SK-N-SH (cell line): ENCODE measurements around the gene PITX1. TPM values are rescaled to one million over a fixed set of nuclear protein-coding genes. Genes with fewer than 3 reads are reported as not detected.

Source experiments
- CTCF ChIA-PET: fragments of 300-600, 350-600 bp; formaldehyde crosslinking; extraction: SDS; loops from one replicate; lab custom pipeline; 2021; lab: Yijun Ruan, JAX
- POLR2A ChIA-PET: fragments of 350-600 bp; sonication (Branson Sonifier 250); formaldehyde crosslinking; extraction: SDS; loops from one replicate; lab custom pipeline; 2020; ENCODE audit warnings: antibody characterized with exemption, inconsistent platforms; lab: Yijun Ruan, JAX
- DNase-seq: peaks from one replicate; pipeline ENCODE4 v3.0.0; 2012
- H2AFZ ChIP-seq: fragments of 200-600 bp; sonication (generic); 2 replicates; pipeline ENCODE4 v1.8.1; 2016; ENCODE audit warnings: antibody characterized with exemption, mild to moderate bottlenecking, low read depth
- H3F3A ChIP-seq: fragments of 200-600 bp; sonication (generic); replicated peaks from 2 replicates; pipeline ENCODE3; 2016; ENCODE audit warnings: antibody characterized with exemption, mild to moderate bottlenecking; ENCODE audit not compliant: insufficient read depth
- H3K27ac ChIP-seq, 2 experiments: fragments of 200-500 bp in 1 of 2; fragments of 200-600 bp in 1 of 2; sonication (Bioruptor generic) in 1 of 2; sonication (generic), shearing (Covaris generic) in 1 of 2; 2 replicates each; pipeline versions ENCODE4 v1.5.1 to v1.6.1; 2014 to 2016; ENCODE audit warnings: low read depth in 2 of 2, inconsistent platforms in 1 of 2, low read length in 1 of 2, mild to moderate bottlenecking in 1 of 2, mixed read lengths in 1 of 2
- H3K27me3 ChIP-seq: fragments of 200-600 bp; sonication (generic), shearing (Covaris generic); 2 replicates; pipeline ENCODE4 v1.6.1; 2016; ENCODE audit warnings: mixed run types; ENCODE audit not compliant: insufficient read depth
- H3K36me3 ChIP-seq, 2 experiments: fragments of 200-500 bp in 1 of 2; fragments of 200-600 bp in 1 of 2; sonication (Bioruptor generic) in 1 of 2; sonication (generic) in 1 of 2; replicated peaks in 1 of 2; 2 replicates each; pipeline versions ENCODE3 to v1.5.1; 2014 to 2016; ENCODE audit warnings: low read length in 1 of 2, mild to moderate bottlenecking in 1 of 2; ENCODE audit not compliant: insufficient read depth in 2 of 2, control insufficient read depth in 1 of 2
- H3K4me1 ChIP-seq, 2 experiments: fragments of 200-500 bp in 1 of 2; fragments of 200-600 bp in 1 of 2; sonication (Bioruptor generic) in 1 of 2; sonication (generic), shearing (Covaris generic) in 1 of 2; 2 replicates each; pipeline versions ENCODE4 v1.5.1 to v1.6.1; 2014 to 2016; ENCODE audit warnings: low read depth in 1 of 2, low read length in 1 of 2, mixed run types in 1 of 2; ENCODE audit not compliant: insufficient read depth in 2 of 2, control insufficient read depth in 1 of 2
- H3K4me2 ChIP-seq: fragments of 200-600 bp; sonication (generic), shearing (Covaris generic); 2 replicates; pipeline ENCODE4 v1.6.1; 2017; ENCODE audit warnings: mixed run types
- H3K4me3 ChIP-seq, 2 experiments: fragments of 200-500 bp in 1 of 2; fragments of 200-600 bp in 1 of 2; sonication (Bioruptor generic) in 1 of 2; sonication (generic), shearing (Covaris generic) in 1 of 2; 2 replicates each; pipeline versions ENCODE4 v1.5.1 to v1.8.1; 2014 to 2016; ENCODE audit warnings: low read depth in 2 of 2, inconsistent platforms in 1 of 2, low read length in 1 of 2, mild to moderate bottlenecking in 1 of 2, mixed read lengths in 1 of 2, moderate library complexity in 1 of 2
- H3K79me2 ChIP-seq: fragments of 200-600 bp; sonication (generic); 2 replicates; pipeline ENCODE4 v1.8.1; 2017; ENCODE audit warnings: mild to moderate bottlenecking; ENCODE audit not compliant: insufficient read depth
- H3K9ac ChIP-seq: fragments of 200-600 bp; sonication (generic); 2 replicates; pipeline ENCODE4 v1.6.1; 2017; ENCODE audit warnings: mixed run types
- H3K9me2 ChIP-seq: fragments of 200-600 bp; sonication (generic); 2 replicates; pipeline ENCODE4 v1.6.1; 2017; ENCODE audit warnings: mixed run types
- H3K9me3 ChIP-seq: fragments of 200-600 bp; sonication (generic); 2 replicates; pipeline ENCODE4 v1.6.1; 2017; ENCODE audit warnings: mixed run types, mild to moderate bottlenecking, moderate library complexity
- H4K20me1 ChIP-seq: fragments of 200-600 bp; sonication (generic); 2 replicates; pipeline ENCODE4 v1.6.1; 2017; ENCODE audit warnings: mild to moderate bottlenecking, mixed run types; ENCODE audit not compliant: insufficient read depth
- CTCF ChIP-seq: fragments of 200-600 bp; sonication (generic); IDR thresholded peaks from 2 replicates; pipeline ENCODE4 v1.6.1; 2017; ENCODE audit warnings: antibody characterized with exemption, mild to moderate bottlenecking, moderate library complexity
- FOSL2 ChIP-seq: IDR thresholded peaks from 2 replicates; pipeline ENCODE4 v1.4.0; 2012; ENCODE audit warnings: low read depth, mild to moderate bottlenecking, moderate library complexity, borderline replicate concordance
- FOXJ3 ChIP-seq: sonication (generic); formaldehyde crosslinking; IDR thresholded peaks from 2 replicates; pipeline ENCODE4 v1.5.1; 2020; ENCODE audit warnings: mild to moderate bottlenecking, missing genetic modification reagents
- FOXM1 ChIP-seq: IDR thresholded peaks from 2 replicates; pipeline ENCODE4 v1.4.0; 2012; ENCODE audit warnings: low read depth, mild to moderate bottlenecking
- GATA2 ChIP-seq: sonication (generic); formaldehyde crosslinking; IDR thresholded peaks from 2 replicates; pipeline ENCODE4 v1.5.0; 2020; ENCODE audit warnings: mild to moderate bottlenecking, missing genetic modification reagents
- JUND ChIP-seq: IDR thresholded peaks from 2 replicates; pipeline ENCODE4 v1.4.0; 2012
- MXI1 ChIP-seq: IDR thresholded peaks from 2 replicates; pipeline ENCODE4 v1.6.1; 2012; ENCODE audit warnings: mild to moderate bottlenecking, low read depth, low read length, improper control_type of control experiment
- NFIC ChIP-seq: IDR thresholded peaks from 2 replicates; pipeline ENCODE4 v1.4.0; 2012; ENCODE audit warnings: borderline replicate concordance
- NRF1 ChIP-seq: IDR thresholded peaks from 2 replicates; pipeline ENCODE4 v1.6.1; 2012; ENCODE audit warnings: low read depth, mild to moderate bottlenecking, low read length
- POLR2AphosphoS5 ChIP-seq: IDR thresholded peaks from 2 replicates; pipeline ENCODE4 v1.6.1; 2012; ENCODE audit warnings: low read depth, low read length
- RAD21 ChIP-seq: IDR thresholded peaks from 2 replicates; pipeline ENCODE4 v1.6.1; 2012; ENCODE audit warnings: mild to moderate bottlenecking, low read length
- RCOR1 ChIP-seq: fragments of 150-350 bp; IDR thresholded peaks from 2 replicates; pipeline ENCODE4 v1.6.1; 2017; ENCODE audit warnings: antibody characterized with exemption, low read length
- REST ChIP-seq: IDR thresholded peaks from 2 replicates; pipeline ENCODE4 v1.6.1; 2012; ENCODE audit warnings: mild to moderate bottlenecking, low read depth, low read length, moderate library complexity
- TAF1 ChIP-seq: IDR thresholded peaks from 2 replicates; pipeline ENCODE4 v1.6.1; 2012; ENCODE audit warnings: low read depth, mild to moderate bottlenecking, low read length, moderate library complexity, borderline replicate concordance
- TEAD4 ChIP-seq: IDR thresholded peaks from 2 replicates; pipeline ENCODE4 v1.4.0; 2012; ENCODE audit warnings: mild to moderate bottlenecking, borderline replicate concordance; ENCODE audit not compliant: insufficient read depth
- YY1 ChIP-seq: IDR thresholded peaks from 2 replicates; pipeline ENCODE4 v1.4.0; 2012; ENCODE audit warnings: low read depth, mild to moderate bottlenecking
- WGBS: methylation state at CpG from one replicate; pipeline ENCODE4 v1.1.6; 2017; ENCODE audit warnings: low lambda C conversion rate; 5-methylcytosine and 5-hydroxymethylcytosine counted together
- polyA plus RNA-seq, 3 experiments: library from polyadenylated mRNA; depleted of rRNA; stranded (reverse); fragments of >200 nt; gene quantifications; 2 replicates each; pipeline ENCODE4 v1.2.3, GENCODE V29; 2012
- TF ChIP-seq, protein P1 (sequence below): fragments of 150-350 bp; IDR thresholded peaks from 2 replicates; pipeline ENCODE4 v1.6.1; 2017; ENCODE audit warnings: antibody characterized with exemption, low read length, low read depth, borderline replicate concordance

Gene PITX1
- polyA plus RNA-seq, 1 of the 3 experiments (the other 2 are of a cell fraction) = not detected

GRCh38 chr5:135051872-135052271 lies 17.8 kb upstream of the PITX1 start:
- H3K4me1 ChIP-seq = no peaks in the 10 kb centered on the region; a peak in 1 of 4 replicates
- H3K36me3 ChIP-seq = no peaks in the 10 kb centered on the region
- no peak for DNase-seq
- no peaks in the 10 kb centered on the region for H3F3A ChIP-seq
- no peaks in the 10 kb centered on the region for H3K9me3 ChIP-seq
- WGBS = 72% methylated on average over 11 of the region's 11 CpGs
- ChIA-PET POLR2A (no interaction called here), CTCF (no interaction called here)
- H3K27ac ChIP-seq = no peak overlapping the region
- H3K27me3 ChIP-seq = peaks cover 76% of the 10 kb centered on the region
- H2AFZ ChIP-seq = no peak overlapping the region
- H3K9me2 ChIP-seq = no peaks in the 10 kb centered on the region
- no peak for TF ChIP-seq TAF1
- no peak for TF ChIP-seq FOXM1
- TF ChIP-seq POLR2AphosphoS5 = no peak
- no peak for TF ChIP-seq YY1
- TF ChIP-seq RCOR1 = no peak
- TF ChIP-seq GATA2 (CRISPR knock-in tag) = no peak
- TF ChIP-seq CTCF = no peak
- no peak for TF ChIP-seq TEAD4
- no peak for TF ChIP-seq MXI1
- TF ChIP-seq RAD21 = no peak
- no peak for TF ChIP-seq REST
- TF ChIP-seq, protein P1, sequence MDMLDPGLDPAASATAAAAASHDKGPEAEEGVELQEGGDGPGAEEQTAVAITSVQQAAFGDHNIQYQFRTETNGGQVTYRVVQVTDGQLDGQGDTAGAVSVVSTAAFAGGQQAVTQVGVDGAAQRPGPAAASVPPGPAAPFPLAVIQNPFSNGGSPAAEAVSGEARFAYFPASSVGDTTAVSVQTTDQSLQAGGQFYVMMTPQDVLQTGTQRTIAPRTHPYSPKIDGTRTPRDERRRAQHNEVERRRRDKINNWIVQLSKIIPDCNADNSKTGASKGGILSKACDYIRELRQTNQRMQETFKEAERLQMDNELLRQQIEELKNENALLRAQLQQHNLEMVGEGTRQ = no peak
- TF ChIP-seq FOSL2 = no peak
- no peak for TF ChIP-seq NRF1
- TF ChIP-seq NFIC = no peak
- TF ChIP-seq JUND = no peak
- no peak for TF ChIP-seq FOXJ3
- TF ChIP-seq, all 33 proteins: peak for 0
- H4K20me1 ChIP-seq = no peaks in the 10 kb centered on the region
- no peak overlapping the region for H3K4me3 ChIP-seq
- no peaks in the 10 kb centered on the region for H3K79me2 ChIP-seq
- no peak overlapping the region for H3K9ac ChIP-seq
- no peak overlapping the region for H3K4me2 ChIP-seq
